Activated gamma-delta T cell treated with anti-CD3 and anti-CD28 coated beads, Interleukin-2, amount 50 U/mL, for 16 hours (primary cell): ENCODE results near the gene PPP2R5D.
"Not testable (repeated sequence)": the region's sequence is repeated elsewhere in the genome, so short reads cannot be mapped to it uniquely, and the experiment has no call there.

Experiments used
- DNase-seq: peaks from one replicate; pipeline ENCODE4 v3.0.0-alpha.2; 2020; ENCODE audit warnings: low read depth

PPP2R5D gene

DNA sequence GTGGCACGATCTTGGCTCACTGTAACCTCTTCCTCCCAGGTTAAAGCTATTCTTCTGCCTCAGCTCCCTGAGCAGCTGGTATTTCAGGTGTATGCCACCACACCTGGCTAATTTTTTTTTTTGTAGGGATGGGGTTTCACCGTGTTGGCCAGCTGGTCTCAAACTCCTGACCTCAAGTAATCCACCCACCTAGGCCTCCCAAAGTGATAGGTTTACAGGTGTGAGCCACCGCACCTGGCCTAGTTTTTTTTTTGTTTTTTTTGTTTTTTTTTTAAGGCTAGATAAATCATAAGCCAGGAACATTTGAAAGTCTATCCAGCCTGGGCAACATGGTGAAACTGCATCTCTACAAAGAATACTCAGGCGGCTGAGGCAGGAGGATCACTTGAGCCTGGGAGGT, 48.0 kb downstream of the PPP2R5D start:
- DNase-seq: no peak

DNA sequence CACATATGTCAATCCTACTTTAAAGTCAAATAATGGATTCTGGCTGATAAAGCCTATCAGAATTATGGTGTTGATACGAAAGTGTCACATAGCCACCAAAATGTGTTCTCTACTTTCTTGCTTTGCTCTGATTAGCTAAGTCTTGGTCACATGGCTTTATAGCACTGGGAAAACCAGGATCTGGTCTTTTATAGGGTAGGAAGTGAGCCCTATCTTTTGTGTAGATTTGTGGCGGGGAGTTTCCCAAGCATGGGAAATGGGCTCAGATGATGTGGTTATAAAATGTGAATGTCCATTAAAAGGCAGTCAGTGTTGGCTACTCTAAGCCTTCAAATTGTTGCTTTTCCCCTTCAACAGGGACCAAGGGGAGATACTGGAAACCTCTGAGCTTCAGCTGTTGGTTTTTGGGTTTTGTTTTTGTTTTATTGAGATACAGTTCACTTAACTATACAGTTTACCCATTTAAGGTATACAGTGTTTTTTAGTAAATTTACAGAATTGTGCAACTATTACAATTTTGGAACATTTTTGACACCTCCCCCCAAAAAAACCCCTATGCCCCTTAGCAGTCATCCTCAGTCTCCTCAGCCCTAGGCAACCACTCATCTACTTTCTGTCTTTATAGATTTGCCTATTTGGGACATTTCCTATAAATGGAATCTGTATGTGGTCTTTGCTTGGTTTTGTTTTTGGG, 49.3 kb downstream of the PPP2R5D start:
- no peak for DNase-seq

DNA sequence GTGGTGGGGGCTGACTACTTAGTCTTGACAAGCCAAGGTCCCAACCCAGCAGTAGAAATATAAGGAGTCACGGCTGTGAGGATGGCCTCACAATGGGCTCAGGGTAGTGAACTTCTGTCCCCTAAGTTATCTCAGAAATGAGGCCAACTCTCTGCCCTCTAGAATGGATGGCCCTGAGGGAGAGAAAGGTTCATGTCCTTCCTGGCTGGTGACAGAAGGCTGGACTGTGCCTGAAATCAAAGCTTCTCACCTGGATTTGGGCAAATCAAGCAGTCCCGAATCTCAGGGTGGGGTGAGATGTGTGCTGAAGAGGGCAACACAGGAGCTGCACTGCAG, 49.8 kb downstream of the PPP2R5D start:
- DNase-seq: no peak

DNA sequence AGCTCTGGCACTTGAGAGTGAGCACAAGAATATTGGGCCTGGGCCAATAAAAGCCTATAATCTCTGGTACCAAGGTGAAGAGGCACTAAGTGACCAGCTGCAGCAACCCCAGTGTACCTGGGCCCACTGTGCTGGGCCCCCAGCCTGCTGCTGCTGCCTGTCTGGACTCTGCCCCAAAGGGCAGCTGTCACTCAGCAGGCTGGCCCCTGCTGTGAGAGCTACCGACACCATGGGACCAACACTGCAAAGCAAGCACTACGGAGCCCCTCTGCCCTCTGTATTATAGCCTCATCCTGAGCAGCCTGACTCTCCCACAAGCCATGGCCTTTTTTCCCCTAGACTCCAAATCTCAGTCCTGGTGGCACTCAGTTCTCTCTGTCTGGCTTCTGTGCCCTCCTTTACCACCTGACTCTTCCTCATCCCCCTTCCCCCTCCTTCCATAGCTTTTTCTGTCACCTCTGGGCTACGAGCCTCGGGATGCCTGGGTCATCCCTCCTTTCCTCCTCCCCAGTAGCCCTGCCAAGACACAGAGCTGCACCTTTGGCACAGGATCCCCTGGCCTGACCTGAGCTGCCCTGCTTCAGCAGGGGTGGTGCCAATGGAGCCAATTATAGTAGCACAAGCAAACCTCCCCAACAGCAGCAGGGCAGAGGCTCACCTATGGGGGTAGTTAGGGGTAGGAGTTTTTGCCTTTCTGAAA, 51.3 kb downstream of the PPP2R5D start:
- DNase-seq: no peak

DNA sequence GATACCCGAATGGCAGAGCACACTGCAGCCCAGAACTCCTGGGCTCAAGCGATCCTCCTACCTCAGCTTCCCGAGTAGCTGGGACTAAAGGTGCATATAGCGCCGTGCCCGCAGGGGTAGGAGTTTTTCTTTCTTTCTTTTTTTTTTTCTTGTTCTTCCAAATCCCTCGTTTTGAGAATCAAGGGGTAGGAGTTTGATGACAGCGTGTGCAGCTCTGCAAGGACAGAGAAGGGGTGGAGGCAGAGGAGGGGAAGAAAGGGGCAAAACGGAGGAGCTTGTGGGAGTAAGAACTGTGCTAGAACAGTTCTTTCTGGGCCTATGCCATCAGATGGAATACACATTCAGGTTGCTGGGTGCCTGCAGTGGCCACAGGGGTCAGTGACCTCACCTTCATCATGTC, 52.3 kb downstream of the PPP2R5D start:
- no peak for DNase-seq

DNA sequence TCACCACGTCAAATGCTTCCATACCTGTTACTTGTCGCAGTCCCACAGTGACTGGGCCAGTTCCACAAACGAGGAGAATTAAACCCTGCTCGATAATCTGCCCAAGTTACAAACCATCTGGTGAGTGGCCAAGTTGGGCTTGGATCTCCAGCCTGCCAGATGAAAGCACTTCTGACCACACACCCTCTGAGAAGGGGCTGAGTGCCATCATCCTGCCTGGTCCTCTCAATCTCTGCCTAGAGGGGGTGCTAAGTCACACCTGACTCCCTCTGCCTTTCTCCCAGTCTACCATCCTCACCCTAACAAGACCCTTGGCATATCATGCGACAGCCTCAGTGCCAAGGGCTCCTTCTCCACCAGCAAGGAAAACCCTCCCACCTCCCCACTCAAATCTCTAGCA, 52.8 kb downstream of the PPP2R5D start:
- DNase-seq: no peak

DNA sequence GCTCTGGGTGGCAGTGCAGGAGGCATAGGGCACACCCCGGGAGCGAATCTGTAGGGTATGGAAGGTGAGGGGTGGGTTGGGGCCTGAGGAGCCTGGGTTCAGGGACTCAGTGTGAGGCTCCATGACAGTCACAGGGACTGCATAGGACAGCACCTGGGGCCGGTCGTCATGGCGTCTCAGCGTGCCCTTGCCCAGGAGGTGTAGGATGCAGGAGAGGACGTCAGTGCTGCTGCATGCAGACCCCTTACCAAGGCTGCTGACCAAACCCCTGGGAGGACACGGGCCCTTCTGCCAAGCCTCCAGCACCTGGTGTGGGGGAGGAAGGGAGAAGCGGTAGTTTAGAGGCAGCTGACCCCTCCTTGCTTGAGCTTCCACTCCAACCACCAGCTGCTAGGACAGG, 53.3 kb downstream of the PPP2R5D start:
- no peak for DNase-seq

DNA sequence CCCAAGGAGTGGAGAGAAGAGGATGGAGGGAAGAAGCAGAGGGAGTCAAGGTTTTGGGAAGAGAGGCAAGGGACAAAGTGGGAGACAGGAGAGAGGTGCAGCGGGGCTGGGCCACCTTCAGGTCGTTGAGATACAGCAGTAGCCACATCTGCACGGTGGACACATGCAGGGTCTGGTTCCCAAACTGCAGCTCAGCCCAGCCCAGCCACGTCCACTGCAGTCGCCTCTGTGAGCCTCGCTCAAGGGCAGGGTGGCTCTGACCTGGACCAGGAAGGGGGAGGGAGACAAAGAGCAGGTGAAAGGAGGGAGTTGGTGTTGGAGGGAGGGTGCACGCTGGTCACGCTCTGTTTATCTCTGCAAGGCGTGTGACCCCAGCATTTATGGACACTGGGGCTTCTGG, 54.4 kb downstream of the PPP2R5D start:
- DNase-seq: no peak

DNA sequence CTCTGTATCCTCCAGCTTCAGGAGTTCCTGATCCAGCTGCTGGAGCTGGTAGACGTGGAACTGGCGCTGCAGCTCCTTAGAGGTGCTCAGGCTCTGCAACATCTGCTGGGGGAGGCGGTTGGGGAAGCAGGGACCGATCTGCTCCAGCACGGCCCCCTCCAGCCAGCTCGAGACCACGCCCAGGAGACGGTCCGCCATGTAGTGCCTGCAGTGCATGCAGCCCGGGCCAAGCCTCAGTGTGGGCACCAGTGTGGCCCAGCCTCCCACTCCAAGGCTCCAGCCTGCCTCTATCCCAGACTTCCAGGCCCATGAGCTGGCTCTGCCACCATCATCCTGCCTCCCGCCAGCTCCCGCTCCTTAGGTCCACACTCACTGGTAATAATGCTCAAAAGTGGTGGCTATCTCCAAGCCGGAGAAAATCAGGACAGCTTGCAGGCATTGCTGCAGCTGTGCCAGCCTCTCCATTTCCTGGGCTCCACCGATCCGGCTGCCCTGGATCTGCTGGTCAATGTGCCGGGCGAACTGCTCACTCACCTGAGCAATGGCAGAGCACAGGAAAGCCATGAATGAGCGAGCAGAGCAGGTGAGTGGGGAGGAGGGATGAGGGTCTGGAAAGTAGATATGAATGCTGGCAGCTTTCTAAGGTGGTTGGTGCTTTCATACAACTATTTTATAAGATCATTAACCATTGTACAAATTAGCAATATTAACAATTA, 56.3 kb downstream of the PPP2R5D start:
- no peak for DNase-seq

DNA sequence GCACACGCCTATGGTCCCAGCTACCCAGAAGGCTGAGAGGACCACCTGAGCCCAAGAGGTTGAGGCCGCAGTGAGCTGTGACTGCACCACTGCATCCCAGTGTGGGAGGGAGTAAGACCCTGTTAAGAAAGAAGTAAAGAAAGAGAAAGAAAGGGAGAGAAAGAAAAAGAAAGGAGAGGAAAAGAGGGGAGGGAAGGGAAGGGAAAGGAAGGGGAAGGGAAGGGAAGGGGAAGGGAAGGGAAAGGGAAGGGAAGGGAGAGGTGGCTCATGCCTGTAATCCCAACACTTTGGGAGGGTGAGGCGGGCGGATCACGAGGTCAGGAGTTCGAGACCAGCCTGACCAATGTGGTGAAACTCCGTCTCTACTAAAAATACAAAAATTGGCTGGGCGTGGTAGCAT, 57.1 kb downstream of the PPP2R5D start:
- not testable (repeated sequence) for DNase-seq

DNA sequence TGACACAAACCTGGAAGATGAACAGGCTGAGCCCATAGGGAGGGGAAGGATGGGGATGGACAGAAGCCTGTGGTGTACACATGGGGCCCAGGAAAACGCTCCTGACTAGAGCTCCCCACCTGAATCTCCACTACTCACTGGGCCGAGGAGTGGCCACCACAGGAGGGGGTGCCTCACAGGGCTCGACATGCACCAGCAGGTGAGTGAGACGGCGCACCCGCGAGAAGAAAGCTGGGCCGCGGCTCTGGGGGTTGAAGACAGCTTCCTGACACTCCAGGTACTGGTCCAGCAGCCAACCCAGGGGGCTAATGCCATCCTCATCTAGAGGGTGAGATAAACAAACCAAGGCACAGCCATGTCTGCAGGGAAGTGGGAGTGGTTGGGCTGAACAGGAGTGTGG, 58.9 kb downstream of the PPP2R5D start:
- no peak for DNase-seq

DNA sequence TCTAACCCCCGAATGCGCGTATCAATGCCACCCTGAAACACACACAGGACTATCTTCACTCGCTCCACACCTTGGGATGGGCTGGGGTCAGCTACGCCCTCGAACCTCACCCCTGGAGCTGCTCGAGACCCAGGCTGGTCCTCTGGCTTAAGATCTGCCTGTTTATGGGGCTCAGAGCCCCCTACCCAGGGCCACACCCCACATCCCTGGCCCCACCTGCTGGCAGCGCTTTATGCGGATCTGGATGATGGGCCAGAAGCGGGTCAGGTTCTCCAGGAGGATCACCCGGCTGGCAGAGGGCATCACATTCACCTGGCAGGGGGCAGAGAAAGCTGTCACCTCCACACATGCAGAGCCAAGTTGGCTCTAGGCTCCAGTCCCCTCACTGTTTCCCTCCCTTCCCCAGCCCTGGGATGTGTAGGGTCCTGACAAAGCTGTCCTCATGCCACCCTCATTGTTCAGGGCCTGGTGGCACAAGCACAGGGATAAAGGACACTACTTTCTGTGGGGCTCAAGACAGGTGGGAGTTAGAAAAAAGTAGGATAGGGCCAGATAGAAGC, 61.1 kb downstream of the PPP2R5D start:
- no peak for DNase-seq

DNA sequence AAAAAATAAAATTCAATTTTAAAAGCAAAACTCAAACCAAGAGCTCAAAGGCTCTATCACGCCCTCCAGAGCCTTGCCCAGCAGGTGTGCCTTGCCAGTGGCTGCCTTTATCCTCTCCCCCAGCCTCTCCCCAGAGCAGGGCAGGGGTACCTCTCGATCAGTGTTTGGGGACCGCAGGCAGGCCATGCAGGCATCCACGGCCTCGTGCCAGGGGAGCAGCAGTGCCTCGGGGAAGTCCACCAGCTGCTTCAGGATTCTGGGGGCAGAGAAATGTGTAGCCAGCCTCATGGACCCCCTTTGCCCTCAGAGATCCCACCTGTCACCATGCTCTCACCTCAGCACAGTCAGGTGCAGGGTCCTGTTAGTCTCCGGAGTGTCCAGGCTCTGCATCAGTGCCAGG, 63.6 kb downstream of the PPP2R5D start:
- DNase-seq: no peak

DNA sequence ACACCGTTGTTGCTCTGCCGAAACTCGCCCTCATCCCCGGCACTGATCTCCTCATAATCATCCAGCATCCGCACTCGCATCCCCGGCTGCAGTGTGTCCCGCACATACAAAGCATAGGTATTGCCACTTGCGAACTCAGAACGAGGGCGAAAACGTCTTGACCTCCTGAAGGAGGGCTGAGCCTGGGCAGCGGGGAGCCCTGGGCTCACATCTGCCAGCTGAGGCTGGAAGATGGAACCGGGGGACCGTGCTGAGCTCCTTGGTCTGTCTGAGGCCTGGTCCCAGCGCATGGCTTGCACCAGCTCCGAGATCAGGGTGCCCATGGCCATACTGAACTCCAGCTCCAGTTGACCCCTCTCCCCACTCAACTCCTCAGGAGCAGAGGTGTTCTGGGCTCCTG, 66.6 kb downstream of the PPP2R5D start:
- no peak for DNase-seq

DNA sequence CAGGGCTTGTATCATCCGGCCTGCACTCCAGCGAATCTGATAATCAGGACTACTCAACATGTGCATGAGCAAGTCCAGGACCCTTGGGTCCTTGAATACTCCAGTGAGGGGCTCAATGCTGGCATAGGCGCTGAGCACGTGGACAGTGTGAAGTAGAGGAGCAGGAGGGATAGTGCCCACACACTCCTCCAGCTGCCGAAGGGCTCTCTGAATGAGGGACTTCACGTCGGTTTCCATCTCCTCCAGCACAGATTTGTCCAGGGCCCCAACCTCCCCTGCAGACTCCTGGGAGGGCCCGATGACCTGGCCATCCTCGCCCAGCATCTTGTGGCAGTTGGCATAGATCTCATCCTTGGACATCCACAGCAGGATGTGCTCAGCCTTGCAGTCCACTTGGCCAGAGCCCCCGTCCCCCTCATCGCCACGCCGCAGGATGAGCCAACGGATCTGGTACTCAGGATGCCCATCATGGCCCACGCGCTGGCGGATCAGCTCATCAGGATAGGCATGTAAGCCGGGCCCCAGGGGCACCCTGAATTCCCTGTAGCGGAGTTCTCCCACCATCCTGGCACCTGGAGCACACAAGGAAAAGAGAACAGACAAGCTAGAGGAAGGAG, 68.0 kb downstream of the PPP2R5D start:
- DNase-seq: no peak

DNA sequence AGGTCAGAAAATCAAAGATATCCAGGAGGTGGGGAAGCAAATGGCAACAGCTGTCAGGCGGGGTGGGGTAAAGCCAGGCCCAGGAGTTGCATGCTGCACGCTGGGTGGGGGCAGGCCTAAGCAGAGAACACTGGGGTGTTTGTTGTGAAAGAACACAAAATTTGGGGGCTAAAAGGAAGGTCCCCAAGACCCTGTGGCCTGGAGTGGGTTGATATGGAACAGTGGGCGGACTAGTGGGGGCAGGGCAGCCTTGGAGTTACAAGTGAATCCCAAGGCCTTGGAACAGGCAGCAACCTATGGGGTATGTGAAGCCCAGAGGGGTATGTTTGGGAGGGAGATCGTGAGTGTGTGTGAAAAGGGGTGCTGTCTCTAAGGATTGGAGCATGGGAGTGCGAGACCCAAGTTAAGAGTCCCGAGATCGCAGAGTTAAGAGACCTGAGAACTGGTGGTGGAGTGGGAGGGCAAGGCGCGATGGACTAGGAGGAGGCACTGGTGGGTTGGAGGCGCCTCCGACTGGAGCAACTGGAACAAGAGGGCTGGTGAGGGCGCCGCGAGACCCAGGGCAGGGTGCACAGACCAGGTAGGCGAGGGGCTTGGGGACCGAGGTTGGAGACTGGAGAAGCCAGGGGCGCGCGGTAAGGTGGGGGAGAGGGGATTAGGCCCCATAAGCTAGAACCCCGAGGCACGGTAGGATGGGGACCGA, 68.6 kb downstream of the PPP2R5D start:
- DNase-seq: no peak

DNA sequence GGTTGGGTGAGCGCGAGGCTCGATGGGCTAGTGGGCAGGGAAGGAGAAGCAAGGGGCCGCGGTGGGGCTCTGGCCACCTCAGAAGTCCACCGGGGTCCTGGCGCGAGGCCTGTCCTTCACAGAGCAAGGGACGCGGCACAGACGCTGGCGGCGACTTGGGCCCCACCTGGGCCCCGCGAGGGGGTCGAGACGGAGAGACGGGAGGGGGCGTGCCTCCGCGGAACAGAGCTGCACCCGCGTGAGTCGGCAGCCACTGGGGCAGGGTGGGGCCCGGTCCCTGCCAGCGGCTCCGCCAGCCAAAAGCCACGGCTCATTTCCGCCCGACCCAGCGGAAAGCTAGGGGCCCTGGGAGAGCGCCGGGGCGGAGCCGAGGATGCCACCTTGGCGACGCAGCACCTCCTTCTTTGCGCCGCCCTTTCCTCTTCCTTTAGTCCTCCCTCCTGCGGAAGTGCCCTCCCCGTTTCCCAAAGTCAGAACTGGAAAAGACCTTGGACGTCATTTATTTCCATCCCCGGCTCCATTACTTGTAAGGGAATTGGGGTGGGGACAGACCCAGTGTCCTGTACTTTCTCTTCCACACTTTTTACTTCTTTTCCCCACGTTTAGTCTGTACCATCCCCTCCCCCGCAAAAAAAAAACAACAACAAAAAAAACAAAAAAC, 69.3 kb downstream of the PPP2R5D start, which contains the start of gene CUL7:
CUL7 (minus strand) TSS at position 307 of the 661 bp plus-strand sequence. CDS start 1,063 bp downstream, outside the sequence.
- DNase-seq: peak; percentile 75

DNA sequence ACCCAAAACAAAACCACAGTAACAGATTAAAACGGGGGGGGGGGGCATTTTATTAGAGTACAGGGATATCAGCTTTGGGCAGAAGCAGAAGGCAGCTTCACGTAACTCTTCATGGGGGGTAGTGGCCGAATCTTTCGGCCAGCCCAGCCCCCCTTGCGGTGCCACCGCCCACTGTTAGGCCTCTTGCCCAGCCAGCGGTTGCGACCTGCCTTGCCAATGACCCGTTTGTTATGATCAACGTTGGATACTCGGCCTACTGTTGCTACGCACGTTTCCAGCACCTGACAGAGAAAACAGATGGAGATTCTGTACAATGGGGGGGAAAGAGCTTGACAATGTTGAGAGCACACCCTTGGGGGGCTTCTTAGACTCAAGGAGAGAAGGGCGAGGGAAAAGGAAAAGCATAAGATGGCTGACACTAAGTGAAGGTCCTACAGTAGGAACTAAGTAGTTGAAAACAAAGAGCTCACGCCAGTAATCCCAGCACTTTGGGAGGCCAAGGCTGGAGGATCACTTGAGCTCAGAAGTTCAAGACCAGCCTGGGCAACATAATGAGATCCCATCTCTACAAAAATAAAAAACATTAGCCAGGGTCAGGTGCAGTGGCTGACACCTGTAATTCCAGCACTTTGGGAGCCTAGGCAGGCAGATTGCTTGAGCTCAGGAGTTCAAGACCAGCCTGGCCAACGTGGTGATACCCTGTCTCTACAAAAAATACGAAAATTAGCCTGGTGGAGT, 70.0 kb downstream of the PPP2R5D start:
- no peak for DNase-seq

DNA sequence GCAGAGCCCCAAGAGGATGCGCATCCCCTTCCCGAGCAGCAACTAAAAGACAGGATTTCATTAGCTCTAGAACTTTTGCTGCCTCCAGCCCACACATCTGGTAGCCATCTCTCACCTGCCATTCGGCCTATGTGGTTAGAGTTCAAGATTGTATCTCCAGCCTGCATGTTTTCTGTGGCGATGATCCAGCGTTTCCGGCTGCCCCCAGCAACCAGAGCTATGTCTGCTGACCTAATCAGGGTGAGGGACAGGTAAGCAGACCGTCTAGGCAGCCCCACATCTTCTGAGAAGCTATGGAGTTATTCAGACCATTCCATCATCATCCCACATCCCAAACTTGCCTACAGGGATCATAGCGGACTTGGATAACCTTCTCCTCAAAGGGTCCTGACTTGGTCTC, 71.6 kb downstream of the PPP2R5D start:
- DNase-seq: no peak

DNA sequence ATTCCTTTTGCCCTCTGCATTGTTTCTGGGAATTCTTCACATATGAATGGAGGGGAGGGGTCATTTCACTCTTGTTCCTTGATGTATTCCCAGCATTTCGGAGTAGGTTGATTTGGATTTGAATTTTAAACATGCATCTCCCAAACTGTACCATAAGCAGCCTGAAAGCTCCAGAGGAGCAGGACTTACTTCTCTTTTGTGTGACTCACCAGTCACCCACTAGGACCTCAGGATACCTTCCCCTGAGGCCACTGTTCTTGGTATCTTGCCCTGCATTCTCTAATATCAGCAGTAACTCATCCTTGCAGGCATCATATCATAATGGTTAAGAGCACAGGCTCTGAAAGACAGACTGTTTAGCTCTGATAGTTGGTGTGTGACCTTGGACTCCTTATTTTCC, 74.2 kb downstream of the PPP2R5D start:
- DNase-seq: no peak
